OCI-LY3 (cell line): ENCODE results near the gene PTPRJ.

Experiments used
- EZH2phosphoT487 ChIP-seq: fragments of 200-600 bp; shearing (Covaris generic); IDR thresholded peaks from 2 replicates; pipeline ENCODE4 v1.6.1; 2018; ENCODE audit warnings: antibody characterized with exemption, mixed run types, low read depth
- TF ChIP-seq, protein P1 (sequence below): fragments of 200-600, 300-600 bp; sonication (generic); IDR thresholded peaks from 2 replicates; pipeline ENCODE4 v1.5.1; 2014; ENCODE audit warnings: antibody characterized with exemption, low read length, low read depth

DNA sequence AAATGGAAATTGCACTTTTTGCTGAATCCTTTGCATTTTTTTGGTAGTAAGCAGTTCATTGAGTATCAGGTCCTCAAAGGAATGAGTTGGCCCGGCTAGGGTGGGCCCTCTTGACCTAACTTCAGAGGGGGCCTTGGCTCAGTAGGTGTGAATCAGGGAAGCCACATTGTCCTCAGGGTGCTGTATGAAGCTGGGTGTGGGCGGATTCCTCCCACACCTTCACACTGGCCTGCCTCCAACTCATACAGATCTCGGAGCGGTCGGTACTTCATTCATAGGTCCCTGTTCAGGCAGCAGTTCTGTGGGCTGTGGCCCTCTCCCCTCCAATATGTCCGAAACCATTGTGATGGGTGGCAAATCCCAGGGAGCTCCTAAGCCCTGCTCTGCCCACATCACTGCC, 188.9 kb downstream of the PTPRJ start:
- TF ChIP-seq, protein P1, sequence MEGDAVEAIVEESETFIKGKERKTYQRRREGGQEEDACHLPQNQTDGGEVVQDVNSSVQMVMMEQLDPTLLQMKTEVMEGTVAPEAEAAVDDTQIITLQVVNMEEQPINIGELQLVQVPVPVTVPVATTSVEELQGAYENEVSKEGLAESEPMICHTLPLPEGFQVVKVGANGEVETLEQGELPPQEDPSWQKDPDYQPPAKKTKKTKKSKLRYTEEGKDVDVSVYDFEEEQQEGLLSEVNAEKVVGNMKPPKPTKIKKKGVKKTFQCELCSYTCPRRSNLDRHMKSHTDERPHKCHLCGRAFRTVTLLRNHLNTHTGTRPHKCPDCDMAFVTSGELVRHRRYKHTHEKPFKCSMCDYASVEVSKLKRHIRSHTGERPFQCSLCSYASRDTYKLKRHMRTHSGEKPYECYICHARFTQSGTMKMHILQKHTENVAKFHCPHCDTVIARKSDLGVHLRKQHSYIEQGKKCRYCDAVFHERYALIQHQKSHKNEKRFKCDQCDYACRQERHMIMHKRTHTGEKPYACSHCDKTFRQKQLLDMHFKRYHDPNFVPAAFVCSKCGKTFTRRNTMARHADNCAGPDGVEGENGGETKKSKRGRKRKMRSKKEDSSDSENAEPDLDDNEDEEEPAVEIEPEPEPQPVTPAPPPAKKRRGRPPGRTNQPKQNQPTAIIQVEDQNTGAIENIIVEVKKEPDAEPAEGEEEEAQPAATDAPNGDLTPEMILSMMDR = no peak
- no peak for TF ChIP-seq EZH2phosphoT487
